Ishikawa (cell line): ENCODE data around the gene CENPS.

Experiments
- CEBPB ChIP-seq: IDR thresholded peaks from 2 replicates; pipeline ENCODE4 v1.6.1; 2012
- CREB1 ChIP-seq: IDR thresholded peaks from 2 replicates; pipeline ENCODE4 v1.6.1; 2012; ENCODE audit warnings: low read depth
- EGR1 ChIP-seq: IDR thresholded peaks from 2 replicates; pipeline ENCODE4 v1.6.1; 2012
- EP300 ChIP-seq: IDR thresholded peaks from 2 replicates; pipeline ENCODE4 v1.6.1; 2012; ENCODE audit warnings: borderline replicate concordance
- FOXM1 ChIP-seq: IDR thresholded peaks from 2 replicates; pipeline ENCODE4 v1.6.1; 2012; ENCODE audit warnings: low read depth, borderline replicate concordance
- NFIC ChIP-seq: IDR thresholded peaks from 2 replicates; pipeline ENCODE4 v1.6.1; 2012
- RAD21 ChIP-seq: IDR thresholded peaks from 2 replicates; pipeline ENCODE4 v1.6.1; 2012; ENCODE audit warnings: low read depth
- TAF1 ChIP-seq: IDR thresholded peaks from 2 replicates; pipeline ENCODE4 v1.6.1; 2012; ENCODE audit warnings: low read depth, mild to moderate bottlenecking
- TCF12 ChIP-seq: IDR thresholded peaks from 2 replicates; pipeline ENCODE4 v1.6.1; 2012; ENCODE audit warnings: low read depth
- TEAD4 ChIP-seq: IDR thresholded peaks from 2 replicates; pipeline ENCODE4 v1.6.1; 2012
- YY1 ChIP-seq: IDR thresholded peaks from 2 replicates; pipeline ENCODE4 v1.6.1; 2012; ENCODE audit warnings: low read depth
- ZBTB7A ChIP-seq: IDR thresholded peaks from 2 replicates; pipeline ENCODE4 v1.6.1; 2012; ENCODE audit warnings: low read depth
- TF ChIP-seq, protein P1 (sequence below): IDR thresholded peaks from 2 replicates; pipeline ENCODE4 v1.6.1; 2012; ENCODE audit warnings: low read depth, mild to moderate bottlenecking
- TF ChIP-seq, protein P2 (sequence below): IDR thresholded peaks from 2 replicates; pipeline ENCODE4 v1.6.1; 2012
- TF ChIP-seq, protein P3 (sequence below): IDR thresholded peaks from 2 replicates; pipeline ENCODE4 v1.6.1; 2012

Gene CENPS

DNA sequence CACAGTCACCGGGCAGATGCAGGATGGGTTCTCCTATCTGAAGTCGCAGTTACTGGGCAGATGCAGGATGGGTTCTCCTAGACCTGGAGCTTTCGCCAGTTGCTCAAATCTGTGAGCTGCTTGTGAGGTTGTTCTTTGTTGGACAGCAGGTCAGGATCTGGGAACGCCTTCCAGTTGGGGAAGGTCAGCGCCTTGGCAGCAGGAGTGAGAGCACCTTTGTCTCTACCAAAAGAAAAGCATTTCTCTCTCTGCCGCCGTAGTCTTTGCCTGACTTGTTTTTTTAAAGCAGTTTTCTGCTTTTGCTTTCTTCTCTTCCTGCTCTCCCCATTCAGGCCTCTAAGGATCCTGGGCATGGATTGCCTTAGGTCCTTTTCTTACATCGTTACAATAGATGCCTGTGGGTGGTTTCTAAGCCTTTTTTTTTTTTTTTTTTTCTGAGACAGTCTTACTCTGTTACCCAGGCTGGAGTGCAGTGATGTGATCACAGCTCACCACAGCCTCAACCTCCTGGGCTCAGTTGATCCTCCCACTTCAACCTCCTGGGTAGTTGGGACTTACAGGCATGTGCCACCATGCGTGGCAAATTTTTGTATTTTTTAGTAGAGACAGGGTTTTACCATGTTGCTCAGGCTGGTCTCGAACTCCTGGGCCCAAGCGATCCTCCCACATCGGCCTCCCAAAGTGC, 60.2 kb downstream of the CENPS start:
- TF ChIP-seq, protein P1, sequence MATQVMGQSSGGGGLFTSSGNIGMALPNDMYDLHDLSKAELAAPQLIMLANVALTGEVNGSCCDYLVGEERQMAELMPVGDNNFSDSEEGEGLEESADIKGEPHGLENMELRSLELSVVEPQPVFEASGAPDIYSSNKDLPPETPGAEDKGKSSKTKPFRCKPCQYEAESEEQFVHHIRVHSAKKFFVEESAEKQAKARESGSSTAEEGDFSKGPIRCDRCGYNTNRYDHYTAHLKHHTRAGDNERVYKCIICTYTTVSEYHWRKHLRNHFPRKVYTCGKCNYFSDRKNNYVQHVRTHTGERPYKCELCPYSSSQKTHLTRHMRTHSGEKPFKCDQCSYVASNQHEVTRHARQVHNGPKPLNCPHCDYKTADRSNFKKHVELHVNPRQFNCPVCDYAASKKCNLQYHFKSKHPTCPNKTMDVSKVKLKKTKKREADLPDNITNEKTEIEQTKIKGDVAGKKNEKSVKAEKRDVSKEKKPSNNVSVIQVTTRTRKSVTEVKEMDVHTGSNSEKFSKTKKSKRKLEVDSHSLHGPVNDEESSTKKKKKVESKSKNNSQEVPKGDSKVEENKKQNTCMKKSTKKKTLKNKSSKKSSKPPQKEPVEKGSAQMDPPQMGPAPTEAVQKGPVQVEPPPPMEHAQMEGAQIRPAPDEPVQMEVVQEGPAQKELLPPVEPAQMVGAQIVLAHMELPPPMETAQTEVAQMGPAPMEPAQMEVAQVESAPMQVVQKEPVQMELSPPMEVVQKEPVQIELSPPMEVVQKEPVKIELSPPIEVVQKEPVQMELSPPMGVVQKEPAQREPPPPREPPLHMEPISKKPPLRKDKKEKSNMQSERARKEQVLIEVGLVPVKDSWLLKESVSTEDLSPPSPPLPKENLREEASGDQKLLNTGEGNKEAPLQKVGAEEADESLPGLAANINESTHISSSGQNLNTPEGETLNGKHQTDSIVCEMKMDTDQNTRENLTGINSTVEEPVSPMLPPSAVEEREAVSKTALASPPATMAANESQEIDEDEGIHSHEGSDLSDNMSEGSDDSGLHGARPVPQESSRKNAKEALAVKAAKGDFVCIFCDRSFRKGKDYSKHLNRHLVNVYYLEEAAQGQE: no peak
- no peak for TF ChIP-seq ZBTB7A
- TF ChIP-seq EGR1: no peak
- no peak for TF ChIP-seq RAD21
- TF ChIP-seq EP300: no peak
- TF ChIP-seq TEAD4: no peak
- TF ChIP-seq TAF1: no peak
- no peak for TF ChIP-seq TCF12
- TF ChIP-seq CEBPB: no peak
- no peak for TF ChIP-seq CREB1
- TF ChIP-seq, protein P2, sequence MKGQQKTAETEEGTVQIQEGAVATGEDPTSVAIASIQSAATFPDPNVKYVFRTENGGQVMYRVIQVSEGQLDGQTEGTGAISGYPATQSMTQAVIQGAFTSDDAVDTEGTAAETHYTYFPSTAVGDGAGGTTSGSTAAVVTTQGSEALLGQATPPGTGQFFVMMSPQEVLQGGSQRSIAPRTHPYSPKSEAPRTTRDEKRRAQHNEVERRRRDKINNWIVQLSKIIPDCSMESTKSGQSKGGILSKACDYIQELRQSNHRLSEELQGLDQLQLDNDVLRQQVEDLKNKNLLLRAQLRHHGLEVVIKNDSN: no peak
- no peak for TF ChIP-seq YY1
- no peak for TF ChIP-seq NFIC
- TF ChIP-seq FOXM1: no peak
- TF ChIP-seq, protein P3, sequence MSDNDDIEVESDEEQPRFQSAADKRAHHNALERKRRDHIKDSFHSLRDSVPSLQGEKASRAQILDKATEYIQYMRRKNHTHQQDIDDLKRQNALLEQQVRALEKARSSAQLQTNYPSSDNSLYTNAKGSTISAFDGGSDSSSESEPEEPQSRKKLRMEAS: no peak
